NCI-H2227 (cell line): ENCODE measurements around the gene TCF7L2.

Experiments
- DNase-seq: peaks from one replicate; lab custom pipeline; 2025; ENCODE audit not compliant: unreplicated experiment; lab: John Stamatoyannopoulos, UW

Gene TCF7L2

DNA sequence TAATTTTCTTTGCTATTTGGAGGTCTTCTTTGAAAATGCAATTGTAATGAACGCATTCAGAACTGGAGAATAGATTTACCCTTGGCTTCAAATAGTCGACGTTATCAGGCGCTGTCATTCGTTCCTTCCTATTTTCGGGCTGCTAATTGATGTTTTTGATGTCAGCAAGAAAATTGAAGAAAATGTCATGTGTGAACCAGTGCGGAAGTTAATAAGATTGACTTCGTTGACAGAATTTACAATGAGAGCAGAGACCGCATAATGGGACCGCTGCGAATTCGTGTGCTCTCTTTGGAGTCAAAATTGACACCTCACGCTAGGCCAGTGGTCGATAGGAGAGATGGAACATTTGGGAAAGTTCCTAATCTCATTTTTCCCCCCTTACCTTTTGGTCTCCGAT lies 168.8 kb downstream of the TCF7L2 start:
- no peak for DNase-seq

DNA sequence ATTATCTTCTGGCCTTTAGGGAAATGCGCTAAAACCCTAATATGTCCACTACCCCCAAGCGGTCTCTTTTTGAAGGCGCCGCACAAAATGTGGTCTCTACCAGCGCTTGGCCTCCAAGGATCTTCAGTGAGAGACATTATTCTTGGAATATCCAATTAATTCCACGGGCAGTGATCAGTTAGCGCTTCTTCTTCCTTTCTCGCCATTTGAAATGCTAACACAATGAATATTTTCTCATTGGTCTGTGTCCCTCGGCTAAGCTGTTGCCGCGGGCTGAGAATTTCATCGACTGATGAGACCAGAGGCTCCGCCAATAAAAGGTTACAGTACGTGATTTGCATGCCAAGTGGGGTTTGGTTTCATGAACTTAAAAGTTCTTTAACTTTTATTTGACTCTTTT lies 169.8 kb downstream of the TCF7L2 start:
- no peak for DNase-seq

DNA sequence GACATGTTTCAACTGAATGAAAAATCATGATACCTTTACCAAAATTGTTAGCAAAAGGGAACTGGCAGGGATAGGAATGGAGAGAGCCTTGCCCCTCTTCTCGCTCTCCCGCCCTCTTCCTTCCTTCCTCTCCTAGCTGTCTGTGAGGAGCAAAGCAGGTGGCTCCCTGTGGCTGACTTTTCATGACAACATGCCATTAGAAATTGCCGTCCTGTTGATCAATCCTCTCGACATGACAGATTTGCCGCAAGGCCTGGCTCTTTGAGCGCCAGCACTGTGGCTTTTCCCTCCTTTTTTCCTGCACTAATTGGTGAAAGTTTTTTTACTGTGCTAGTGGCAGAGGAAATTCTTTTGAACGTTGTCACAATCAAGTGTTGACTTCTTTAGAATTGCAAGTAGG lies 171.1 kb downstream of the TCF7L2 start:
- DNase-seq = no peak

DNA sequence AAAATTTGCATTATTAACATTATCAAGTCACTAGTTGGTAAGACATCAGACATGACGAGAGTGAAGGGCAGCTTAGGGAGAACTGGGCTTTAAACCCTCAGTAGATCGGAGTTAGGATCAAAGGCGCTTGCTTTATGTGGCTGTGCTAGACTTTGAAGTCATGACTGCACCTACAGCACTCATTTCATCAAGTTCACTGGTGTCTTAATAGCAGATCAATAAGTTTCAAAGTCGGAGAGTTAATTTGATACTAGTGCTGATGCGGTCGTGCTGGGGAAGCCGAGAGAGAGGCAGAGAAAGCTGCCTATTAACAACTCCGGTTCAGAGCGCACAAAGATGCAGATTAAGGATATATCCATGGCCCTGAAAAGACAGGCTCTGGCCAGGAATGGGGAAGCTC lies 172.9 kb downstream of the TCF7L2 start:
- DNase-seq = no peak

DNA sequence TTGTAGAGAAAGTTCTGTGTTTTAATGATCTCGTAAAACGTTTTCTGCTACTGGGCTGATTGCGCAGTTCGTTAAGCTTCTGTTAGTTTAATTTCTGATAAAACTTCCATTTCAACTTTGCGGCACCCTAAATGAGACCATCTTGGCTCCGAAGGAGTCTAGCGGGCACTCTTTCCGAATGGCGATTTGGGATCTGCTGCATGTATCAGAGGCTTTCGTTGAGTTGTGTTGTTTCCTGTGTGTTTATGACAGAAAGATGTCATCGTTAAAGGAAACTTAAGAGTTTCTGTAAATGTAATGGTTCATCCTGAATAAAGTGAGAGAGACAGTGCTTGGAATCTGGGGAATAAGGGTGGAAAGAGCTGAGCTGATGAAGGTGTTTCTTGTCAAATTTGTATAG lies 174.7 kb downstream of the TCF7L2 start:
- DNase-seq = no peak

DNA sequence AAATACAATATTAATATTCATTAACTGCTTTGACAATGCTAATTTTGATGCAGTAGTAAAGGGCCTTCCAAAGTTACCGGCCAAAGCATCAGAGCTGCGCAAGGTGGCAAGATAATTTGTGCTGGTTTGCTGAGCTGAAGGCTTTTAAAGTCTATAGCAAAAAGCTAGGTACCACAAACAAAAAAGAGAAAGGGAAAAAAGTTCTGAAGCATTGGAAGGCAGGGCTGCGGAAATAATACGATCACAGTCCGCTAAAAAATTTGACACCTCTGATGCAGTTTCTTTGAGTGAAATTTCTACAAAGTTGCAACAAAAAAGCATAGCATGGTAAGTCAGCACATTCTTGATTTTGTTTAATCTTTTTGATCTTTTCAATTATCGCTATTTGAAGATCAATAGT lies 175.6 kb downstream of the TCF7L2 start:
- no peak for DNase-seq

DNA sequence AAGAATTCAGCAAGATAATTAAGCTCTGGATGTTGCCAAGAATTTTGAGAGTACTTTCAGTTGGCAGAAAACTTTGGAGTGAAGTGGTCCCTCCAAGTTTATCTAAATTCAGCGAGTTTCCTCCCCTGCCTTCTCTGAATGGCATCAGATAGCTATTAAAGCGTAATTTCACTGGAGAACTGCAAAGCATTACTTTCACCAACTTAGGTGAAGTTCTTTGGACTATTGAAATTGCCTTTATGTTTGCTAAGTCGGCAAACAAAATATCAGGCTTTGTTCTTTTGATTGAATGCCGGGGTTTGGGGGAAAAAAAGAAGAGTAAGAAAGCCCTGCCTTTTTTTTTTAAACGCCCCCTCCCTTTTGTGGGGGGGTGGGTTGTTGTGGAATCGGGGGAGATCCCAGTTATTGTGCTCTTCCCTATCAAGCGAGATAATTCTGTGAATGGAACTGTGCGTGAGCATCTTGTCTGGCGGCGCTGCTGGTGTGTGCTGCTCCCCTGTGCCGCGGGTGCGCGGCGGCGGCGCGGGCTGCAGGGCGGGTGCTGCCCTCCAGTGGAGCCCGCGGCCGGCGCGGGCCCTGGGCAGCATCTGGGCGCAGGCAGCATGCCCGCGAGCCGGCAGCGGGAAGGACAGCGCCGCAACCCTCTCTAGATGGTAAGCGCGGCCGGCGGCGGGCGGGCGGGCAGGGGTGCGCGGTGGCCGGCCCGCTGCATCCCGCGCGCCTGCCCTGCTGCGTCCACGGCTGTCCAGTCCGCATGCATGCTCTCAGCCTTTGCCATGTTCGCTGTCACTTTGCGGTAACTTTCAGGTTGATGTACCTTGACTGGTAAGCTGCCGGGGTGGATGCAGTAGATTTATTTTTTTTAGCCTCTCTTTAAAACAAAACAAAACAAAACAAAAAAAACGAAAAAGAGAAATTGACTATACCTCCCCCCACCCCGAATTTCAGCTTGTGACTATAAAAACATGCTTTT lies 176.5 kb downstream of the TCF7L2 start:
- DNase-seq = peak; percentile 77

DNA sequence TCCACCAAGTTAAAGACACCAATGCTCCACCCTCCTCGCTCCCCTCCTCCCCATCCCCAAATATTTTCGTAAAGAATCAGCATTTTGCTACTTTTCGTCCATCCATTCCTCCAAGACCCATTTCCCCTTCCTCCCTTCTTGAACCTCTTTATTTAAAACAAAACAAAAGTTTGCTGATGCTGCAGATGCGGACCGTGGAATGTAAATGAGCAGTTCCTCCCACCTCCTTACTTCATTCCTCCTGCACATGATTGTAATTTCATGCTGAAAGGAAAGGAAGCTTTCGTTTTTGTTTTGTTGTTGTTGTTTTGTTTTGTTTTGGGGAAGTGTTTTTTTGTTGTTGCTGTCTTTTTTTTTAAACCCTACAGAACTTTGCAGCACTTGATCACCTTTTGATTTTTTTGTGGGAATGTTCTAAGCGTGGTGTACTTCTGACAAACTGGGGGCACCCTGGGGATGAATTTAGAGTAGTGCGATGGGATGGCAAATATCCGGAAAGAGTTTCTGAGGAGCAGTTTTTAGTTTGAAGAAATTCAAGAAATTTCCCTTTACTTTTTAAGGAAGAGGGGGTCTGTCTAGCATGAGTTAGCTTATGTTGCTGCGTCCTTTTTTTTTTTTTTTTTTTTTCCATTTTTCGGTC lies 177.3 kb downstream of the TCF7L2 start:
- DNase-seq = no peak

DNA sequence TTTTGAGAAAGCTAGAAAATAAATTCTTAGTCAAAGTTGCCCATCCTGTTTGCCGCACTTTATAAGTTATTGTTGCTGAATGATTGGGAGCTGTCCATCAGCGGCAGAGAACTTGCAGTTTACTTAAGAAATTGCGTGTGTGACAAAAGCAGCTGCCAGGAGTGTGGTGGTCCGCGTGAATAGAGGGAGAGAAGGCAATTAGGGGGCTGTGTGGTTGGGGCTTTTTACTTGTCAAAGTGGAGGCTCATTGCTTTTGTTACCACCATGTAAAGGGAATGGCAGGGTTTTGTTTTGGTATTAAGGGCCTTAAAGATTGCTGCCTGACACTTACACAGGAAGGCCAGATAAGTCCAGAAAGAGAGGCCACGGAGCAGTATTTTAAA lies 177.8 kb downstream of the TCF7L2 start:
- DNase-seq = no peak

DNA sequence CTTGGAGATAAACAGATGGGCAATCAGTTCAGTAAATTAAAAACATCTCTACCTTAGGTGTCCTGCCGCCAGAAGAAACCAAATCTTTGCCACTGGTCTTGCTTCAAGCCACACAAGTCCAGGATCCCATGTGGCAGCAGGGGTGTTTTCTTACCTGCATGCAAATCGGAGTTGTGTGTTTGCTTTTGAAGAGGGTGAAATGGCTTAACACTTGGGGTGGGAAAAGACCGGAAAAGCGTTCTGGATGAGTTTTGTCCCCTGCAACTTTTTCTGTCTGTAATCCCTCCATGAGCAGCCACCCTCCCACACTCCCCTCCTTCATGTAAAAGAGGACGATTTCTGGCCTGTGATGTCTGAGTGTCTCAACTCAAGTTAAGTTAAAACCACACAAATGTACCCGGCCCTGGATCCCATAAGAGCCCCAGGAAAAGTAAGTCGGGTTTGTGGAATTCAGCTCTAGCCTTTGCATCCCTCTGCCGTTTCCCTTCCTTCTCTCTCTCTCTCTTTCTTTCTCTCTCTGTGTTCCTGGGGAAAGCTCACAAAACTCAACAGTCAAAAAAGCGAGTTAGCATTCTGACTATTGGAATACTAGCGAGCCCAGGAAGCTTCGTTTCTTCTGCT lies 178.5 kb downstream of the TCF7L2 start:
- no peak for DNase-seq

DNA sequence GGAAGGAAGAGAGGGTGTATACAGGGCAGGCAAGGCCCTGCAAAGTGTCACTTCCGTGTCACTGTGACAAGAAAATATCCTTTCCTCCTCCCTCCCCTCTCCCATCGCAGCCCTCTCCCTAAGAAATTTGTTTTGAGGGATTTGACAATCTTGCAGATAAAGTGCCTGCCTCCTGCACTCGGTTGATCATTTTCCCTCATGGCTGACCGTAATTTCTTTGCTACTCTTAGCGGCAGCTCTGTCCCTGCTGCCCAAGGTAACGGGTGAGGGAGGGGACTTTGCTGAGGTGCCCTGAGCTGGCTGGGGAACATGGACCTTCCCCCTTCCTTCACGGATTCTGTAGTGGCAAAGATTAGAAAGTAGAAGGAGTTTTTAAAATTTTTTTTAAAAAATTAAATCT lies 179.1 kb downstream of the TCF7L2 start:
- no peak for DNase-seq

DNA sequence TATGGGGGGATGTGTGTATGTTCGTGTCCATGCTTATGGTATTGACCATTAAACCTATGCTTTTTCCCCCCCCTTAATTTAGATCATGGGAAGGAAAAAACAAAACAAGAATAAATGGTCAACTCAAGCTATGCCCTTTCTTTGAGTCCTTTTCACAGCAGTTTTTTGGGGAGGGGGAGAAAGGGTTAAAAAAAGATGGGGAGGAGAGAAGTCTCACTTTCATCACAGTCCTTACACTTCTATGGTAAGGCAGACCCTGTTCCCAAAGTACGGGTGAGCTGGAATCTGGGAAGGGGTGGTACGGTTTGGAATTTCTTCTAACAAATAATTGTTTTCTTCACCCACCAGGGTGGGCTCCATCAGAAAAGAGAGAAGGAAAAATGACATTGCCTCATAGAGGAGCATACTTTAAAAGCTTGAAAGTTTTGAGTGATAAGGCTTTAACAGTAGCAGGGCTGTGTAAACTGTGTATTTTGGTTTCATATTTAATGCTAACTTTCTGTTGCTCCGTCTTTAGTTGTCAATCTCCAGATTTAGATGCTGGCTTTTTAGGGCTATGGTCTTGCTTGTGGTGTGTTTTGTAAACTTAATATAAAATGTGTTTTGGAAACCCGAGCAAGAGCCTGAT lies 180.1 kb downstream of the TCF7L2 start:
- DNase-seq = no peak

DNA sequence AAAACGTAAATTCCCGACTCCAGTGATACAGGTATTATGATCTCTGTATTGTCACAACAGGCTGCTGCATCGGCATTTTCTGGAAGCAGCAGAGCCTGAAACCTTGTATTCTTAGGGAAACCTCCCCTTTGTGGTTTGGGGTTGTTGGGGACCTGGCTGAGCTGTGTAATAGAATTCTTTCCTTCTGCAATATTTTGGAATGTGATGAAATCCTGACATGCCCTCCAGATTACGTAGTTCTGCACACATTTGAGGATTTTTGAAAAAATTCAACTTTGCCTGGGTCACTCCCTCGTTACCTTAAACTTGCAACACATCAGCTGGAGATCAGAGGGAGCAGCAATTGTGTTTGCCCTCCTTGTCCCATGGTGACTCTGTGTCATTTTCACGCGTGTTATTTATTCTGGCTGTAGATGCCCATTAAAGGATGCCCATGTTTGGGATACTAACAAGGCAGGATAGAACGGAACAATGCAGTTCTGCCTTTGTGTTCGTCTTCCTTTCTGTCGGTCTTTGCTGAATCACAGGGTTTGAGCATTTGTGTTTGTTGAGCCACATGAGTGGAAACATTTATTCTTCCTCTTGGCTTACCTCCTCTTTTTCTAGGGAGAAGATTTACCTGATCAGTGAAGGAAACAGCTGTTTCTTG lies 181.7 kb downstream of the TCF7L2 start:
- DNase-seq = no peak

DNA sequence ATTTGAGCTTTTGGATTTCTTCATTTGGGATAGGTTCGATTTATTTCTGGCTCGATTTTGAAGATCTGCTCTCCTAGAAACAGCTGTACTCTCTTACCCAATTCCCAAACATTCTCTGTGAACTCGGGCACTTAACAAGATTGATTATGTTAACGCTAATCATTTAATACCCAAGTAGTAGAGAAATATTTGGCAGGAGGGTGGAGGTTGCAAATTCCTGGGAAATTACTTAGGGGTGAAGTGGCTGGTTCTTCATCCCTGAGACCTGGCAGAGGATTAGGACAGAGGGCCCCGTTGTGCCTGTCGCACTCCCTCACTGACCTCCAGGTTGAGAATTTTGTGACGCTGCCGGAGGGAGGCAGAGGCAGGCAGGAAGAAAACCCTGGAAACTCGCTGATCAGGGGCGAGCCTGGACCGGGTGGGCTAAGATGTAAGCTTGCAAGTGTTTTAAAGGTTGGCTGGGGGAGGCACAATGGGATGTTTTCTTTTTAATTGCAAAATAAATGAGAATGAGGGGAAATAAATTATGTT lies 182.6 kb downstream of the TCF7L2 start:
- DNase-seq = no peak

DNA sequence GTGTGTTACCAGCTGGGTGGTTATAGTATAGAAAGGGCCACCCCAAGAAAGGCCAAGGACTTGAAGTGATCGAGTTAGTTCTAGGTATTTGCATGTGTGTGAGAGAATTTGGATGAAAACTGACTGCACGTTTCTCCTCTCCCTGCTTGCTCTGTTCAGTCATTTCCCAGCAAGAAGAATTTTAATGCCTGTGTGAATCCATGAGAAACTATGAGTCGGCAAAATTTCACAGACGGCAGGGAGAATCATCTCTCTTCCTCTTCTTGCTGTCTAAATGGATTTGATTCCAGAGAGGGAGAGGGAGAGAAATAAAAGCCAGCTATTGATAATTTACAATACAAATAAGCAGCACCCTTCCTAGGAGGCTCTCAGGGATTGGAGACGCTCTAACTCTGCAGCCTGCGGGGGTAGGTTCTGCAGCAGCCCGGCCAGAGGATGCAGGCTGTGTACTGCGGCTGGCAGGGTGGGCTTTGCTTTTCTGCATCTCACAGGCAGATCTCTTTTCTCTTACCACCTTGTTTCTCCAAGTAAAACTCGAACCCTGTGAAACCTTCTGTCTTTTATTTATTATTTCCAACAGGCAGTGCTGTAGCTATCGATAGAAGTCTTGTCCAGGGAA lies 183.6 kb downstream of the TCF7L2 start:
- no peak for DNase-seq

DNA sequence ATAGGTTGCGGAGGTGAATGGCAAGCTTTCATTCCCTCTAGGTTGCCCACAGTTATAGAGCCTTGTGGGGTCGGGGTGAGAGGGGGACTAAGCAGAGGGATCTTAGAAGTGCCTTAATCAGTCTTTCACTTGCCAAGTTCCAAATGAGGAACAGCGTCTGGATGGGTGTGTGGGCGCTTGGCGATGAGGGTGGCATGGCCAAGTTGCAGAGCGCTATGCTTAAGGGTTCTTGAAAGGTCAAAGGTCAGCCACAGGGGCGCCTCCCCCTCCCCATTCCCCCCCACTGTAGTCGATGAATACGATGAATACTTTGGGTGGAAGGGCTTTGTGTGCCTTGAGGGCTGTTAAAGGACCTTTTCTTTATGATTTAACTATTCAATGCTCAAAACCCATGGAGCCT lies 185.0 kb downstream of the TCF7L2 start:
- DNase-seq = no peak

DNA sequence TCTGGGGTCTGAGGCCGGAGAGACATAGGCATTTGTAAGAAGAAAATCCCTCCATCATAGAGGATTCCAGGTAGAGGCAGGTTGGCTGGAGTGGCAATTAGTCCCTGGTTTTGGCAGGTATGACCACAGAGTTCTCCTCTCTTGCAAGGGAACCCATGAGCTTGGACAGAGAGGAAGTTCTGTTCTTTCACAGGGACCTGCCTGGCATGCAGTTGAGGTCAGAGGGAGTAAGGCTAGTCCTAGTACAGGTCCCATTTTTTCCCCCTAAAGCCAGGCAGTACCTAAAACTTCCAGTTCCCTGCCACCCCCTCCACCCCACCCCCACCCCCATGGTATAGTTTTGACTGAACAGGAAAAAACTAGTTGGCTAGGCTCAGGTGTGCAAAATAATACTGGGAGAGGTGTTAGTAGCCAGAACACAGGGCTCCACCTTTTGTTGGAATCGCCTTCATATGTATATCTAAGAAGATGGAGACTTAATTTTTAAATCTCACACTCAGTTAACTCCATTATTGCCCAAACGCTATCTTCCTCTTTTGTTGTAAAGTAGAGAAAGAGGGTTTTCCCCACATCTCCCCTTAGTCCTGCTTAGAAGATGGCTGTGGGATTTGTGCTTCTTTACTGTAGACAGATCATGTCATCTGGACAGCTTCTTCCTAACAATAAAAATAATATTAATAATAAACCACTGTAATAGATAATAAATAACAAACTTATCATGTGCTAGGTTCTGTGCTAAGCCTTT lies 188.1 kb downstream of the TCF7L2 start:
- no peak for DNase-seq

DNA sequence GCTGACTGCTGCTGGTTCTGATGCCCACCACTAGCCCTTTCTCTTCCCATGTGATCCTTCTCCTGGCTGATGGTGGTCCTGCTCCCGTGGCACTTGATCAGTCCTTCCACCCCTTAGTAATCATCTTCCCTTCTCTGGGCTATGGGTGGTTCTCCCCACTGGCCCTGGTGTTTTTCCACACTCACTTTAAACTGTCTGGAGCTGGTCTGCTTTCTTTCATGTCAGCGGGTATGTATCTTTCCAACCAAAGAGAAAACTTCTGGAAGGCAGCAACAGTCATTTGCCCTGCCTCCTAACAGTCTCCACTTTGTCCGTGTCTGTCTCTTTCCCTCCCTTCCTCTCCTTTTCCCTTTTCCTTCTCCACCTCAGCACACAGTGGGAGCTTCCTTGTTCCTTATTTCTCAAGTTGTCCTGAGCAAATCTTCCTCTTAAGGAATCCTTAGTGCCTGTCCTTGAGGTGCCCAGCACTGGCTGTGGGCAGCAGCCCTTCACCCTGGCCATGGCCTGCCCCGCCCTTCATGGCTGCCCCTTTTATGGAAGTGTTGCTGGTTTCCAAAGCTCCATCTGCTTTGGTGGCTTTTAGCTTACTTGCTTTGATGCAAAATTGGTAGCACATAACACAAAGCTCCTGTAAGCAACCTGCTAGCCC lies 189.0 kb downstream of the TCF7L2 start:
- DNase-seq = no peak

DNA sequence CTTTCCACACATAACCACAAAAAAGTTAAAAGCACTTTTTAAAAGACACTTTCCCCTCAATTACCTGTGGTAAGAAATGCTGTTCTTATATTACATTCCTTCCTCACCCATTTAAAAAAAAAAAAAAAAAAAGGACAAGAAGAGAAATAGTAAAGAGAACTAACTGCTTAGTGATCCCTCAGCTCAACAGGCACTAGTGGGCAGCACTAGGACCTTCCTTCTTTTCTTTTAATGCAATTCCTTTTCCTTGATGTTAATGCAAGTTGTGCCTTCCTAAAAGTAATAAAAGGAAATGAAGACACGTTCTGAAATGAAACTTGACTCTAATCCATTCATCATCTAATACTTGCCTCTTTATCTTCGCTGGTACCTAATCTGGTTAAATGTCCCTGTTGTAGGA lies 189.7 kb downstream of the TCF7L2 start:
- no peak for DNase-seq
